ENCODE data around the gene AKAP6.

- TF ChIP-seq CTCF (IDR thresholded peaks at IDR 0.05) (no peak), POLR2A (IDR thresholded peaks at IDR 0.05) (no peak)
Observed at GRCh38 chr14:32375663-32376062, 46.6 kb downstream of the AKAP6 start.

Measured in adrenal gland (tissue), 5 donors.